Loucy (cell line): Measurements from ENCODE around the gene C7.

ENCODE experiments used
- H2AFZ ChIP-seq: fragments of 200-600 bp; sonication (generic); 2 replicates; pipeline ENCODE4 v1.6.0; 2016; ENCODE audit warnings: antibody characterized with exemption, mild to moderate bottlenecking, low read length, moderate library complexity
- H3F3A ChIP-seq: fragments of 200-600 bp; 2 replicates; pipeline ENCODE4 v1.6.0; 2016; ENCODE audit warnings: antibody characterized with exemption, low read depth, mild to moderate bottlenecking
- H3K27me3 ChIP-seq: fragments of 200-600 bp; sonication (generic); 2 replicates; pipeline ENCODE4 v1.6.1; 2014; ENCODE audit warnings: low read length, mild to moderate bottlenecking; ENCODE audit not compliant: insufficient read depth, poor library complexity, severe bottlenecking
- H3K36me3 ChIP-seq: fragments of 200-600 bp; sonication (generic); 2 replicates; pipeline ENCODE4 v1.6.1; 2016; ENCODE audit warnings: low read length; ENCODE audit not compliant: insufficient read depth
- H3K4me1 ChIP-seq: fragments of 200-600 bp; sonication (generic); 2 replicates; pipeline ENCODE4 v1.5.1; 2014; ENCODE audit warnings: low read length, mild to moderate bottlenecking; ENCODE audit not compliant: insufficient read depth, poor library complexity, severe bottlenecking
- H3K4me2 ChIP-seq: fragments of 200-600 bp; sonication (generic); 2 replicates; pipeline ENCODE4 v1.6.0; 2014; ENCODE audit warnings: antibody characterized with exemption, low read length, low read depth, mild to moderate bottlenecking; ENCODE audit not compliant: poor library complexity, severe bottlenecking
- H3K4me3 ChIP-seq: fragments of 200-600 bp; sonication (generic); 2 replicates; pipeline ENCODE4 v1.5.1; 2014; ENCODE audit warnings: low read length, mild to moderate bottlenecking, mixed read lengths; ENCODE audit not compliant: poor library complexity, severe bottlenecking
- H3K79me2 ChIP-seq: fragments of 200-600 bp; sonication (generic); 2 replicates; pipeline ENCODE4 v1.6.1; 2014; ENCODE audit warnings: low read length; ENCODE audit not compliant: insufficient read depth
- H3K9ac ChIP-seq: fragments of 200-600 bp; sonication (generic); 2 replicates; pipeline ENCODE4 v1.6.0; 2014; ENCODE audit warnings: mild to moderate bottlenecking, low read depth, low read length, moderate library complexity; ENCODE audit not compliant: poor library complexity, severe bottlenecking
- H3K9me2 ChIP-seq: fragments of 200-600 bp; sonication (generic); replicated peaks from 2 replicates; pipeline ENCODE4 v1.6.1; 2016; ENCODE audit warnings: low read depth, low read length, mixed read lengths
- H3K9me3 ChIP-seq: fragments of 200-600 bp; sonication (generic); 2 replicates; pipeline ENCODE4 v1.6.1; 2014; ENCODE audit warnings: mild to moderate bottlenecking, antibody characterized with exemption, low read length, low read depth; ENCODE audit not compliant: insufficient read depth
- H4K20me1 ChIP-seq: fragments of 200-600 bp; sonication (generic); 2 replicates; pipeline ENCODE4 v1.6.0; 2014; ENCODE audit warnings: antibody characterized with exemption, low read length, mild to moderate bottlenecking; ENCODE audit not compliant: insufficient read depth, poor library complexity, severe bottlenecking
- EZH2phosphoT487 ChIP-seq: fragments of 200-600 bp; IDR thresholded peaks from 2 replicates; pipeline ENCODE4 v1.6.1; 2018; ENCODE audit warnings: antibody characterized with exemption, mild to moderate bottlenecking, moderate library complexity, borderline replicate concordance
- TF ChIP-seq, protein P1 (sequence below): fragments of 200-600 bp; sonication (generic); conservative IDR thresholded peaks from 2 replicates; pipeline ENCODE4 v1.5.1; 2014; ENCODE audit warnings: mild to moderate bottlenecking, antibody characterized with exemption, low read length

C7 gene

DNA sequence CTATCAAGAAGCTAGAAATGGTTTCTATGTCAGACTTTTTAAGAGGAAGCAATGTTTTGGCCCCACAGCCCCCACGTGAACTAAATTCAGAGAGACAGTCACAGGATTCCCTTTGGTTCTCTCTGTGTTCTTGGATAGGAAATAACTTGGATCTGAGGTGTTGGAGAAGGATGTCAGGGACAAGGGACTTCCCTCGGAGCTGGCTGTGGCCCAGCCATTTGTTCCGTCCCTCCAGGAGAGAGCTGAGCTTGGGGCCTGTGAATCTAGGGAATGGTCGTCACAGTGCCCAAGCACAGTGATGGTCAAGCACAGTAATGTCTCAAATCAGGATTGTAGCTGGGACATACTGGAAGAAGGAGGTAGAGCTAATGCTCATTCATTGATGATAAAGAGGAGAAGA lies 2.0 kb downstream of the C7 start:
- no peaks in the 10 kb centered on the region for H3K36me3 ChIP-seq
- H3K9me2 ChIP-seq: no peaks in the 10 kb centered on the region
- no peak overlapping the region for H2AFZ ChIP-seq
- no peaks in the 10 kb centered on the region for H3K27me3 ChIP-seq
- no peaks in the 10 kb centered on the region for H3K79me2 ChIP-seq
- no peak overlapping the region for H3K4me3 ChIP-seq
- no peaks in the 10 kb centered on the region for H4K20me1 ChIP-seq
- H3F3A ChIP-seq: no peaks in the 10 kb centered on the region
- H3K9ac ChIP-seq: no peak overlapping the region
- TF ChIP-seq, protein P1, sequence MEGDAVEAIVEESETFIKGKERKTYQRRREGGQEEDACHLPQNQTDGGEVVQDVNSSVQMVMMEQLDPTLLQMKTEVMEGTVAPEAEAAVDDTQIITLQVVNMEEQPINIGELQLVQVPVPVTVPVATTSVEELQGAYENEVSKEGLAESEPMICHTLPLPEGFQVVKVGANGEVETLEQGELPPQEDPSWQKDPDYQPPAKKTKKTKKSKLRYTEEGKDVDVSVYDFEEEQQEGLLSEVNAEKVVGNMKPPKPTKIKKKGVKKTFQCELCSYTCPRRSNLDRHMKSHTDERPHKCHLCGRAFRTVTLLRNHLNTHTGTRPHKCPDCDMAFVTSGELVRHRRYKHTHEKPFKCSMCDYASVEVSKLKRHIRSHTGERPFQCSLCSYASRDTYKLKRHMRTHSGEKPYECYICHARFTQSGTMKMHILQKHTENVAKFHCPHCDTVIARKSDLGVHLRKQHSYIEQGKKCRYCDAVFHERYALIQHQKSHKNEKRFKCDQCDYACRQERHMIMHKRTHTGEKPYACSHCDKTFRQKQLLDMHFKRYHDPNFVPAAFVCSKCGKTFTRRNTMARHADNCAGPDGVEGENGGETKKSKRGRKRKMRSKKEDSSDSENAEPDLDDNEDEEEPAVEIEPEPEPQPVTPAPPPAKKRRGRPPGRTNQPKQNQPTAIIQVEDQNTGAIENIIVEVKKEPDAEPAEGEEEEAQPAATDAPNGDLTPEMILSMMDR: no peak
- TF ChIP-seq EZH2phosphoT487: no peak
- no peak overlapping the region for H3K4me2 ChIP-seq
- no peaks in the 10 kb centered on the region for H3K4me1 ChIP-seq
- no peaks in the 10 kb centered on the region for H3K9me3 ChIP-seq

DNA sequence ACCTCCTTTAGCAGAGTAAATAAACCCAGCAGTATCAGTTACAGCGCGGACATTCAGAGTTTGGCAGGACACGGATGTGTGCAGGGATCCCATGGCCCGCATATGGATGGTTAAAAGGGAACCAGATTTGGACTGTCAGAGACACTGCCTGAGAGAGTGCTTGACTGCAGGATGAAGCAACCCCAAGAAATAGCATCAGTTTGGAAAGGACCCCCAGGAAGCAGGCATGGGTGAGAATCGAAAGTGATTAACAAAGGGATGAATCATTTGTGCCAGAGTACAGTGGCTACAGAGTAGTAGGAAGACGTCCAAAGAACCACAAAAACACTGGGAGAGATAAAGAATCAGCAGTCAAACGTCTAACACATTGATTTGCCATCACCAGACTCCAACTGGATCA lies 5.5 kb downstream of the C7 start:
- H3F3A ChIP-seq: no peaks in the 10 kb centered on the region
- TF ChIP-seq, protein P1: no peak
- TF ChIP-seq EZH2phosphoT487: no peak
- H3K4me2 ChIP-seq: no peak overlapping the region
- no peaks in the 10 kb centered on the region for H4K20me1 ChIP-seq
- no peaks in the 10 kb centered on the region for H3K9me3 ChIP-seq
- H3K9ac ChIP-seq: no peak overlapping the region
- H3K27me3 ChIP-seq: no peaks in the 10 kb centered on the region
- no peak overlapping the region for H2AFZ ChIP-seq
- no peaks in the 10 kb centered on the region for H3K79me2 ChIP-seq
- H3K4me3 ChIP-seq: no peak overlapping the region
- no peaks in the 10 kb centered on the region for H3K4me1 ChIP-seq
- no peaks in the 10 kb centered on the region for H3K9me2 ChIP-seq
- no peaks in the 10 kb centered on the region for H3K36me3 ChIP-seq

DNA sequence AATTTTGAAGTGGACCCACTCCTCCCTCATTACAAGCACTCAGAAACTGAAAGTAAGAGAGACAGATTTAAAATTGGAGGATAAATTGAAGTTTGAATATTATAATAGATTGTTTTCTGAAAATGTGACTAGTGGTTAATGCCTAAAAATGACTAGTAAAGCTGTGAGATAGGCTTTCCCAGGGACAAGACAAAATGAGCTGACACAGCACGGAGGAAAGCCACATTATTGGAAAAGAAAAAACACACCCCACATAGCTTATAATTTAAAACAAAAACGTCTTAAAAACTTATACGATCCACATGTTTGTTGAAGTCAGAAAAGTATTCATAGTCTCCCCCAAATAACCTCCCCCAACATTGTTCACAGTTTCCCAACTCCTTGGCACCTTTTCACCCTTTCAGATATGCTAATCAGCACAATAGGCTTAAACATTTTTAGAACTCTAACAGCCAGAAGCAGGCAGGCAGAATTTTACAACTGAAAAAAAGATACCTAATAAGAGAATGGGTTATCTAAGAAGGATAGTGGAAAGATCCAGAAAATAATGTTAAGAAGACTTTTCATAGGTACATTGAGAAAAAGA lies 6.1 kb downstream of the C7 start:
- H2AFZ ChIP-seq: no peak overlapping the region
- H3K9me3 ChIP-seq: no peaks in the 10 kb centered on the region
- no peaks in the 10 kb centered on the region for H3K27me3 ChIP-seq
- H3K79me2 ChIP-seq: no peaks in the 10 kb centered on the region
- H3K36me3 ChIP-seq: no peaks in the 10 kb centered on the region
- no peak for TF ChIP-seq EZH2phosphoT487
- TF ChIP-seq, protein P1: no peak
- H3K9ac ChIP-seq: no peak overlapping the region
- no peaks in the 10 kb centered on the region for H3K4me1 ChIP-seq
- H3K9me2 ChIP-seq: no peaks in the 10 kb centered on the region
- no peak overlapping the region for H3K4me2 ChIP-seq
- no peaks in the 10 kb centered on the region for H3F3A ChIP-seq
- no peaks in the 10 kb centered on the region for H4K20me1 ChIP-seq
- no peak overlapping the region for H3K4me3 ChIP-seq
